Astrocyte (in vitro differentiated cells and primary cell): ENCODE results near the gene STYK1.

Experiments used
- EZH2 ChIP-seq: IDR thresholded peaks from 2 replicates; pipeline ENCODE4 v1.6.1; 2012; ENCODE audit warnings: mild to moderate bottlenecking, low read length, inconsistent platforms; ENCODE audit not compliant: insufficient read depth
- TF ChIP-seq, protein P1 (sequence below): IDR thresholded peaks from 2 replicates; pipeline ENCODE4 v1.5.1; 2011; ENCODE audit warnings: low read depth, mild to moderate bottlenecking, inconsistent platforms, low read length, moderate library complexity; ENCODE audit not compliant: insufficient read depth

DNA sequence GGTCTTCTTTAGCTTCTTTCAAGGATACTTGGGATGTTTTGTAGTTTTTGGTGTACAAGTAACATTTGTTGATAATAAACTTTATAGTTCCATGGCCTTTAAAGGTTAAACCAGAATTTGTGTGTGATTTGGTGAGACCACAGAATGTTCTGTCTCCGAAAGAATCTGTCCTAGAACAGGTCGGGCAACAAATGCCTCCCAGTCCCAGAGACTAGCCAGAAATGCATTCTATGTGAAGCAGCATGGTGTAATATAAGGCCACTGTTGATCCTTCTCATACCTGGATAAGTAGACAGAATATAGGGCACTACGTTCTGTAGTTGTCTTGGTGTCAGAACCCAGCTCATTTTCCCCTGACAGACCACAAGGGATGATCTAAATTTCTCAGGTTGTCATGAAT lies 10.0 kb downstream of the STYK1 start:
- no peak for TF ChIP-seq EZH2
- TF ChIP-seq, protein P1, sequence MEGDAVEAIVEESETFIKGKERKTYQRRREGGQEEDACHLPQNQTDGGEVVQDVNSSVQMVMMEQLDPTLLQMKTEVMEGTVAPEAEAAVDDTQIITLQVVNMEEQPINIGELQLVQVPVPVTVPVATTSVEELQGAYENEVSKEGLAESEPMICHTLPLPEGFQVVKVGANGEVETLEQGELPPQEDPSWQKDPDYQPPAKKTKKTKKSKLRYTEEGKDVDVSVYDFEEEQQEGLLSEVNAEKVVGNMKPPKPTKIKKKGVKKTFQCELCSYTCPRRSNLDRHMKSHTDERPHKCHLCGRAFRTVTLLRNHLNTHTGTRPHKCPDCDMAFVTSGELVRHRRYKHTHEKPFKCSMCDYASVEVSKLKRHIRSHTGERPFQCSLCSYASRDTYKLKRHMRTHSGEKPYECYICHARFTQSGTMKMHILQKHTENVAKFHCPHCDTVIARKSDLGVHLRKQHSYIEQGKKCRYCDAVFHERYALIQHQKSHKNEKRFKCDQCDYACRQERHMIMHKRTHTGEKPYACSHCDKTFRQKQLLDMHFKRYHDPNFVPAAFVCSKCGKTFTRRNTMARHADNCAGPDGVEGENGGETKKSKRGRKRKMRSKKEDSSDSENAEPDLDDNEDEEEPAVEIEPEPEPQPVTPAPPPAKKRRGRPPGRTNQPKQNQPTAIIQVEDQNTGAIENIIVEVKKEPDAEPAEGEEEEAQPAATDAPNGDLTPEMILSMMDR, result no peak
